ENCODE measurements around the gene HSD17B14. TPM values are rescaled to one million over a fixed set of nuclear protein-coding genes. Genes with fewer than 3 reads are reported as not detected.

The HSD17B14 gene
- total and polyA plus RNA-seq, 2 of the 8 experiments (the other 6 are each of a cell fraction or from before 2014, with no cell fraction given) = 8.4 to 25.5 TPM

- no peak for TF ChIP-seq RXRA (IDR thresholded peaks at IDR 0.05; ENCODE audit: insufficient read depth, low read depth, low read length)
- no peak for TF ChIP-seq BRCA1 (IDR thresholded peaks at IDR 0.05; ENCODE audit: low read depth, low read length)
- TF ChIP-seq KDM4A (IDR thresholded peaks at IDR 0.05; ENCODE audit: low read depth, low read length, severe bottlenecking) = no peak
- no peak for TF ChIP-seq CHD1 (IDR thresholded peaks at IDR 0.05; ENCODE audit: low read depth, low read length)
- Histone ChIP-seq H4K20me1 (replicated peaks in 1 of 2; ENCODE audit: control insufficient read depth in 1 of 2, insufficient read depth in 2 of 2, low read length in 2 of 2) (no peaks in the 10 kb centered on the region), H3K4me2 (ENCODE audit: insufficient read depth in 1 of 2, low read depth in 2 of 2, low read length in 2 of 2) (no peak overlapping the region), H3K23me2 (ENCODE audit: low read depth, low read length) (peaks cover 11% of the 10 kb centered on the region; the same call in 1 of the 2 replicates), H2BK15ac (ENCODE audit: low read length) (no peak overlapping the region), H3K23ac (ENCODE audit: insufficient read length) (no peak overlapping the region), H2AK5ac (ENCODE audit: low read depth, low read length) (no peak overlapping the region), H3K9me3 (ENCODE audit: insufficient read depth in 2 of 2, low read depth in 1 of 2, low read length in 1 of 2) (no peaks in the 10 kb centered on the region), H2BK5ac (ENCODE audit: low read depth, low read length) (no peak overlapping the region), H3K18ac (ENCODE audit: extremely low read depth, low read length) (no peak overlapping the region), H2BK12ac (ENCODE audit: low read depth, low read length) (no peak overlapping the region), H2AFZ (ENCODE audit: low read length) (no peak overlapping the region), H3K79me2 (ENCODE audit: control insufficient read depth in 1 of 2, insufficient read depth in 2 of 2, low read length in 2 of 2) (no peaks in the 10 kb centered on the region), H3K9ac (replicated peaks in 1 of 4; ENCODE audit: extremely low read depth in 1 of 4, low read depth in 3 of 4, low read length in 3 of 4) (no peak overlapping the region), H3K4ac (replicated peaks; ENCODE audit: insufficient read length, low read depth, low read length) (no peak overlapping the region), H3K56ac (replicated peaks; ENCODE audit: insufficient read length, low read depth, low read length) (no peak overlapping the region), H3K14ac (ENCODE audit: insufficient read length) (no peak overlapping the region), H3K4me1 (replicated peaks in 1 of 4; ENCODE audit: control insufficient read depth in 3 of 4, insufficient read depth in 4 of 4, low read length in 3 of 4) (peaks cover 0 to 2% (median 0%) of the 10 kb centered on the region in 4 experiments; a peak in 2 of 7 replicates), H4K8ac (ENCODE audit: extremely low read depth, insufficient read depth, low read length) (no peak overlapping the region), H3K36me3 (ENCODE audit: control insufficient read depth in 2 of 4, insufficient read depth in 4 of 4, low read length in 3 of 4) (peaks cover 0 to 16% (median 3%) of the 10 kb centered on the region in 4 experiments; a peak in 6 of 8 replicates), H2BK20ac (ENCODE audit: low read length) (no peak overlapping the region), H4K91ac (replicated peaks; ENCODE audit: insufficient read length, low read length) (no peak overlapping the region), H3K79me1 (ENCODE audit: low read depth, low read length) (no peaks in the 10 kb centered on the region), H3K4me3 (ENCODE audit: extremely low read depth in 1 of 4, insufficient read depth in 2 of 4, low read depth in 3 of 4, low read length in 4 of 4) (no peak overlapping the region), H4K5ac (ENCODE audit: insufficient read length, low read depth, low read length) (no peak overlapping the region), H3K27ac (ENCODE audit: low read depth, low read length) (no peak overlapping the region), H2BK120ac (replicated peaks; ENCODE audit: low read depth, low read length) (no peak overlapping the region), H3K27me3 (replicated peaks in 1 of 4; ENCODE audit: control insufficient read depth in 3 of 4, extremely low read depth in 1 of 4, insufficient read depth in 3 of 4, low read length in 3 of 4) (no peaks in the 10 kb centered on the region)
- no peak for FAIRE-seq
- DNase-seq (ENCODE audit: low read depth in 1 of 2, low spot score in 2 of 2) = no peak
- 96% methylated on average over 2 of the region's 5 CpGs; no CpG with 5 or more reads in 1 of the 2 experiments for WGBS, 2 experiments (ENCODE audit: extremely low coverage in 1 of 2, insufficient coverage in 1 of 2, insufficient read length in 1 of 2, insufficient replicate concordance in 2 of 2, low coverage in 1 of 2, low lambda C conversion rate in 2 of 2, missing lambda C conversion rate in 1 of 2)
- ChIA-PET POLR2A (ENCODE audit: partially characterized antibody) (interaction anchor here (0.6 to 2.2 kb wide), 6 partner anchors 11 to 212 kb away, joined by 3 to 8 read pairs (median 4); partner anchors contain the start of gene BCAT2), CTCF (ENCODE audit: partially characterized antibody) (interaction anchor here (0.6 to 6.8 kb wide), 9 partner anchors 9 to 157 kb away, joined by 3 to 56 read pairs (median 3); no protein-coding TSS in a partner anchor)
Observed at GRCh38 chr19:48833049-48833448, 3.2 kb downstream of the HSD17B14 start.

Measured in H1 (cell line).